G401.6 (cell line): ENCODE results near the gene PCBP3.
A peak's percentile ranks its signal among the peaks of the same experiment; 100 is the strongest.
"Not testable (repeated sequence)": the region's sequence is repeated elsewhere in the genome, so short reads cannot be mapped to it uniquely, and the experiment has no call there.

ENCODE experiments used
- FAIRE-seq: peaks from 2 replicates; lab custom pipeline; 2012; peaks lifted over from hg19 to GRCh38; lab: Jason Lieb, UNC

The PCBP3 gene

DNA sequence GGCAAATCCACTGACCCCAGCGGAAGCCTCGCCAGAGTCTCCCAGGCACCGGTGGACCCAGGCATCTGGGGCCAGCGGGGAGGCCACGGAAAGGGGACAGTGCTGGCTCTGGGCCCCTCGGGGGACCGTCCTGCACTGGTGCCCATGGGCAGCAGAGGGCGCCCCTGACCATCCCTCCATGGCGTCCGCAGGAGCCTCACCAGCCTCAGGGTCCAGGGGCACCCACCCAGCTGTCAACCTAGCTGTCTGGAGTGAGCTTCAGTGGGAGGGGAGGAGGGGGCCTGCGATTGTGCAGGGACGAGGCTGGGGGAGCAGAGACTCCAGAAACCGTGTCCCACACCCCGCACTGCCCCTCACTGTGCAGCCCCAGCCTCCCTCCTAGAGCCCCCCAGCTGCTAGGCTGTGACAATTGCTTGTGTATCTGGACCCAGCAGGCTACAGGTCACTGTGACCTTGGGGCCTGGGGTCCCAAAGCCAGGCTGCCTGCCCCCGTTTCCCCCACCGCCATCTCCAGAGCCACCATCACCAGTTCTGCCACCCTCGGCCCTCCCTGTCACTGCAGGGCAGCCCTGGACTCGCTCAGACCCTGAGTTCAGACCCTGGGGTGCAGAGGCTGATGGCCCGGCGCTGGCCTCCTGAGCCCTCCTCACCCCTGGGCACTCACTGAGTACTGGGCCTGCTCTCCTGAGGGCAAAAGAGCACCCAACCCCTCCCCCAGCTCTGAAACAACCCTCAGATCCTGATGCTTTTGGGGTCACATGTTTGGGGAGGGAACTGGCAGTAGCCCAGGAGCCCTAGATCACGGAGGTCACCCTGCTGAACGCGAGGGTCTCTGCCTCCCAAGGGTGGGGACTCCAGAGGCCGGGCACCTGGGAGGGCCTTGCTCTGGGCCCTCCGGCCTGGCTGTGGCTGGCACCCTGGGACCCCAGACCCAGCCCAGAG lies 327.4 kb downstream of the PCBP3 start:
- no peak for FAIRE-seq

DNA sequence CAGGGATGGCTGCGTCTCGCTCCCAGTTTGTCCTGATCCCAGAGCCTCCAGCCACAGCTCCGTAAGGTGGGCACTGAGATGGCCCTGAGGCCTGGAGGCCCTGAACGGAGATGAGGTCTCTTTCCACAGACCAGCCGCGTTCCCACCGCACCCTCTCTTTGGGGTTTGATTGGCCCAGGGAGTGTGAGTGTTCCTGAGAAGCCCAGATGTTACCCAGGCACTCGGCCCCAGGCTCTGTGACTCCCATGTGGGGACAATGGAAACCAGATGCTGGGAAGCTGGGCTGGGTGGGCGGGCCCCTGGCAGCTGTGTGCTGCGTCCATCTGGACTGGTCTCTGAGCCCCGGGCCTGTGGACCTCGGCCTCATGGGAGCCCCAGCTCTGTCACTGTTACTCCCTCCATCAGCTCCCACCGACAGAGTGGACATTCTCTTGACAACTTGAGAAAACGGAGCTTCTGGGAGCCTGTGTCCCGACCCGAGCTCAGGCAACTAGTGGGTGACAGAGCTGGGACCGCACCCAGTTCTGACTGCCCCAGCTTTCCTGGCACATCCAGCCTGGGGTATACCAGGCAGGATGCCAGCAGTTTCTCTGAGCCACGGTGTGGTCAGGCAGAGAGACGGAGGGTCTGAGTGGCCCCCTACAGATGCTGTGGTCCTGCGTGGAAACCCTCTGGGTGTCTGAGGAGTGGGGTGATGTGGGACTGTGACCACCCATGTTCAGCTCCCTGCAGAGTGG lies 328.3 kb downstream of the PCBP3 start:
- FAIRE-seq, result no peak

DNA sequence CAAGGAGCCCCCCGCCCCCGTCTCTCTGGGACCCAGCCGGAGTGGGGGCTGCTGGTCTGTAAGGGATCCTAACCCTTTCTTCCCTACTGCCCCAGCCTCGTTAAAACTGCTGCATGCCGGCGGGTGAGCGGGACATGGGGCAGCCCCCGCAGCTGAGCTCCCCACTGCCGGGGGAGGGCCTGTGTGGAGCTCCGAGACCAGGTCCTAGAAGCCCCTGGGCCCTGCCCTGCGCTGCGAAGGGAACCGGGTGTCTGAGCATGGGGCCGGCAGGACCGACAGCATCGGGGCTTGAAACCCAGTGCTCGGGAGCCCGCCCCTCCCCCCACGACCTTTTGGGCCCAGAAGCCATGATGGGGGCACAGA lies 328.8 kb downstream of the PCBP3 start:
- no peak for FAIRE-seq

DNA sequence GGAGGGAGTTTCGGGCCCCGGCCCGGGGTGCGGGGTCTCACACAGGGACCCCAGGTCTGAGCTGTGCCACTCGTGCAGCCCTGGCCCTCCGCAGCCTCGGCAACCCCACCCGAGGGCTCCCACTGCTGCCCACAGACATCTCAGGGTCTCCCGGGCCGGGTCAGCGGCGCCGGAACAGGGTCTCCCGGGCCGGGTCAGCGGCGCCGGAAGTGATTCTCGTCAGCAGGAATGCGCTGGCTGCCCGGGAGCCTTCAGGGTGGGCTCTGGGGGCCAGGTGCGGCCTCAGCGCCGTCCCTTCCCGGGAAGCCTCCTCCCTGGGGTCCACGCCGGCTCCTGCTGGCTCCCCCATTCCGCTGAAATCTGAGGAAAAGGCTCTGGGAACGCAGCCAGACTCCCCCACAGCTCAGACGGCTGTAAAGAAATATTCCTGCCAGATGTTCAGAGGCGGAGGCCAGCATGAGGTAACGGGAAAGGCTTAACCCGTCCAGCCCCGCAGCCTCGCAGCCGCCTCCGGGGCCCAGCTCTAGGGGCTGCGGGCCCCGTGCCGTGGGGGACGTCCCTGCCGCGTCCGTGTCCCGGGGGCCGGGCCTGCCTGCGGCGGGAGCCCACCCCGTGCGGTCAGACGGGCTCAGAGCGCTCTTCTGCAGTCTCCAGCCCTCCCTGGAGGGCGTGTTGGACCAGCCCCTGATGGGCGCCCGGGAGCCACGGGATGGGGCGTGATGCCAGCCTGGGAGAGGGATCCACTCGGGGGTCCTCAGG lies 329.4 kb downstream of the PCBP3 start:
- FAIRE-seq, result no peak

DNA sequence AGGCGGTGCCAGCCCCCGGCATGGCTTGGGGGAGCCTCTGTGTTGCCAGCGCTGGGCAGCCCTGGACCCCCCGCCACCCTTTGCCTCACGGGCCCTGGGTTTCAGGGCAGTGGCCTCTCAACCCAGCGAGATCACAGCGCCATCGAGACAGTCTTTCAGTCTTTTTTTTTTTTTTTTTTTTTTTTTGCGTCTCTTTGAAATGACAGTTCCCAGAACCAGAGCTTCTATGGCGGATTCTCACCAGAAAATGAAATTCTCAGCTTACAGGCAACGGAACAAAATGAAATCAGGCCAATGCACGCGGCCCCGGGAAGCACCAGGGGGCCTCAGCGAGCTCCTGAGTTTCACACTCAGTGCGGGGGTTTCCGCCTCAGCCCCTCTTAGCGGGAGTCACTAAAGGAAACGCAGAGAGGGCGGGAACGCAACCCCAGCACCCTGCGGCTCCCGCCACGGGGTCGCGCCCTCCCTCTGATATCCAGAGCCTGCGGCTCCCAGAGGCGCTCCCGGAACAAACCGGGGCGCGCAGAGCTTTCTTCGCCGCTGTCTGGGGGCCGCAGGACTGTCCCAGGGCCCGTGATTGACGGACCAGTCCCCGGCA lies 330.0 kb downstream of the PCBP3 start:
- FAIRE-seq, result no peak

DNA sequence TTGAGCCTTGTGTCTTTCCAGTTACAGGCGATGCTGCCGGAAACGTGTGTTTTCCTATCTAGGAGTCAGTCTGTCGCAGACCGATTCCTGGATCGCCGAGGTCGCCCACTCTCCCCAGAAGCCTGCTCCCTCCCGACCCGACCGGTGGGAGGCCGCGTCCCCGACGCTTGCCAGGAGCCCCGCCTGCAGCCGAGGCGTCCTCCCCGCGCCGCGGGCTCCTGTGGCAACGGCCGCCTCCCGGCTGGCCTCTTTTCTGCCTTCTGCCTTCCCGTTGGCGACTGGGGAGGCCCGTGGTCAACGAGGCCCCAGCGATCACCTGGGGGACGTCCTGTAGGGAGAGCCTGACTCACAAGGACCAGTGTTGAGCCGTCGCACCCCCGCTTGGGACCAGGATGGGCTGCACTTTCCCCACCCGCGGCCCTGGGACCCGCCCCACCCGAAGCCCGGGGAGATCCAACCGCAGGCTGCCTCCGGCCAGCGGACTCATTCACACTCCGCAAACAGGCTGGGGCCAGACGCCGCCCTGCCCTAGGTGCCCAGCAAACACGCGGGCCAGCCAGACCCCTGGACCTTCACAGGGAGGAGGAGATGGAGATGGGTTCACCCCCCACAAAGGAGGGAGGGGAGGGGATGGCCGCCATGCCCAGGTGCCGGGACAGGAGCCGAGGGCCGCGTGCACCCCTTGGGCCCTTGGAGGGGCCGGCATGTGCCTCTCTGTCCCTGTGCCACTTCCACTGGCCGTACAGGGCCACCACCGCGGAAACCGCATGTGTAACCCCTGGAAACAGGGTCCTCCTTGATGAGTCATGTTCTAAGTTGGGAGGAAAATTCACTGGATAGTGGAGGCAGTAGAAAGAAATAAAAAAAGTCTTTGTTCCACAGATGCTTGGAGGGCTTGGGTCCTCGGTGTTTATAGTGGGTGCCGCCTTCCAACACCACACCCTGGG lies 330.8 kb downstream of the PCBP3 start:
- FAIRE-seq, result no peak

DNA sequence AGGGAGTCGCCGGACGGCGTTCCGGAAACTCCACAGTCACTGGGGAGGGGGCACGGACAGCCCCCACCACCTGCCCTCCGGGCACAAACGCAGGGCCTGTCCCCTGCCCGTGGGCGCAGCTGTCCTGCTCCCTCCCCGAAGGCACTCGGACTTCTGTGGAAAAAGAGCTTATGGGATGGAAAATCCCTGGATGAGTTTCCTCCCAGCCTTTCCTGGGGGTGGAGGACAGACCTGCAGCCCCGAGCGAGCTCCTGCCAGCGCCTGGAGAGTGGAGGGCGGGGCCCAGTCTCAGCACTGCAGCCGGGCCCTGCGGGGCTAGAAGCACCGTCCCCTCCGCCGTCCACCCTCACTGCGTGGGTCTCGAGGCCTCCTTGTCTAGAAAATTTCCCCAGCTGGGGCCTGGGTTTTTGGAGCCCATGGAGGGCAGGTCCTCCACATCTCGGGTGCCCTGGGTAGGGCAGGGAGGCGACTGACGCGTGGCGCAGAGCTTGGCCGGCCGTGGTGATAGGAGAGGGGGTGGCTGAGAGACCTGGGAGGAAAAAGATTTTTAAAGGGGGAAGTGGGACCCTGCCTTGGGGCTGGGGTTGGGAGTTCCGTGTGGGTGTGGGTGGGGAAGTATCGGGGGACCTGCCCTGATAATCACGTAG lies 331.6 kb downstream of the PCBP3 start:
- FAIRE-seq, result no peak

DNA sequence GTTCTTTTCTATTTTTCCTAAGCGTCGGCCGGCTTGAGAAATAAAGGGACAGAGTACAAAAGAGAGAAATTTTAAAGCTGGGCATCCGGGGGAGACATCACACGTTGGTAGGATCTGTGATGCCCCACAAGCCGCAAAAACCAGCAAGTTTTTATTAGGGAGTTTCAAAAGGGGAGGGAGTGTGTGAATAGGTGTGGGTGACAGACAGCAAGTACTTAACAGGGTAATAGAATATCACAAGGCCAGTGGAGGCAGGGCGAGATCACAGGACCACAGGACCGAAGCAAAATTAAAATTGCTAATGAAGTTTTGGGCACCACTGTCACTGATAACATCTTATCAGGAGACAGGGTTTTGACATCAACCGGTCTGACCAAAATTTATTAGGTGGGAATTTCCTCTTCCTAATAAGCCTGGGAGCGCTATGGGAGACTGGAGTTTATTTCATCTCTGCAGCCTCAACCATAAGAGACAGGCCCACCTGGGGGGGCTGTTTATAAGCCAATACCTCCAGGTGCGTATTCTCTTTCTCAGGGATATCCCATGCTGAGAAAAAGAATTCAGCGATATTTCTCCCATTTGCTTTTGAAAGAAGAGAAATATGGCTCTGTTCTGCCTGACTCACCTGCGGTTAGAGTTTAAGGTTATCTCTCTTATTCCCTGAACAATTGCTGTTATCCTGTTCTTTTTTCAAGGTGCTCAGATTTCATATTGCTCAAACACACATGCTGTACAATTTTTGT lies 332.3 kb downstream of the PCBP3 start:
- FAIRE-seq, result not testable (repeated sequence)

DNA sequence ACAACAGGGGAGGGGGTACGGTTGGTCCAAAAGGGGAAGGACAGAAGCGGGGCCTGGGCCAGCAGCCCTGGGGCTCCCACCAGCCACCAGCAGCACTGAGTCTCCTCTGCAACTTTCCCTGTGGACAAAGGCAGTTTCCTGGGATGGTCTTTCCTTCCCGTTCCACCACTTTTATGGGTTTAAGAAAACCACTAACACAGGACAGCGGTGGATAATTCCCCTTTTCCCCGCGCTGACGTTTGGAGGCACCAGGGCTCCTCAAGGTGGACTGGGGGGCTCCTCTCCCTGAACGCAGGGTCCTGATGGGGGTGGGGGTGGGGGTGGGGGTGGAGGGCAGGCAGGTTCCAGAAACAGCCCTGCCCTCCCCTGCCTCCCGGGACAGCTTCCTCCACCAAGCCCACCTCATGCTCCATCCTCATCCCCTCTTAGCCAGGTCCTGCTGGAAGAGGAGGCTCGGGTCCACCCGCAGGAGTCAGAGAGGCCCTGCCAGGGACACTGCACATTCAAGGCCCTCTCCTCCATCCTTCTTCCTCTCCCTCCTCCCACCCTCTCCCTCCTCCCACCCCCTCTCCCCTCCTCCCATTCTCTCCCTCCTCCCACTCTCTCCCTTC lies 333.3 kb downstream of the PCBP3 start:
- FAIRE-seq, result no peak

DNA sequence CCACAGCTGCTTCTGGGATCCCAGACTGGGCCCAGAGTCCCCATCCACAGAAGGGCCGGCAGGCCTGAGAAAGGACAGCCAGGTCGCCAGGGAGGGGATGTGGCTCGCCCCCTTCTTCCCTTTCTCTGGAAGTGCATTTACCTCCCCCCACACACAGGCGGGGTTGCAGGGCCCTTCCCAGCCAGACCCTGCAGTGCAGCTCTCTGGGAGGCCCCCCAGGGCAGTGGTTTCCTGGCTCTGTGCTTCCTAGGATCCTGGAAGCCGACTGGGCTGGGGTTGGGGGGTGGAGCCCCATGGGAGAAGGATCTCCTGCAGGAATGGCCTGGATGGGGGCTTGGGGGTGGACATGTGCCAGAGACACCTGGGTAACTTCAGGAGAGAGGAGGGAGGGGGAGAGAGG lies 333.9 kb downstream of the PCBP3 start:
- FAIRE-seq, result no peak

DNA sequence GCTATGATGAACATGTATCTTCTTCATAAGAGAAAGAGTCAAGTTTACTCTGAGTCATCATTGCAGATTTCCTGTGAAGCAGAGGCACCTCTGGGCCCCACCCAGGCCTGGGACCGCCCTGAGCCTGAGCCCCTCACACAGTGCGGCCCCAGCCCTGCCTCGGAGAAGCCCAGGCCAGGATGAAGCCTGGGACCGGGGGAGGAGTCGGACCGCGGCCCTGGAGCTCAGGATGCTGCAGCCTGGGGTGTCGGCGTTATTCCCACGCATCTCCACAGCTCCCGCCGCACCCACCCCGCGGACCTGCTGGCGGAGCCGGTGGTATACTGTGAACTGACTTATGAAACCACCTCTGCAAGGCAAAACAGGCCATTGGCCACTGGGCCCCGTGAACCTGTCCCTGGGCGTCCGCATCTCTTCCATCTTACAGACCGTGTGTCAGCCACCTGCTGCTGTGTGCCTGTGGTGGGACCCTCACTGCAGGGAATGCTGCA lies 335.7 kb downstream of the PCBP3 start:
- no peak for FAIRE-seq

DNA sequence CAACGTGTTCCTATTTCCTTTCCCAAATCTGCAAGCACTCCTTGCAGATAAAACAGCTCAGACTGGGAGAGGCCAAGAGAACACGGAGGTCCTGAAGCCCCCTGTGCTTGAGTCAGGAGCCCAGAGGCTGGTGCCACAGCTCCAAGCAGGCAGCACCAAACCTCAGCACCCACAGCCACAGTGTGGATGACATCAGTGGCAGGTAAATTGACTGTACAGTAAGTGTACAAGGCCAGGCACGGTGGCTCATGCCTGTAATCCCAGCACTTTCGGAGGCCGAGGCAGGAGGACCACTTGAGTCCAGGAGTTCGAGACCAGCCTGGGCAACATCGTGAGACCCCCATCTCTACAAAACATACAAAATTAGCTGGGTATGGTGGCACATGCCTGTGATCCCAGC lies 336.1 kb downstream of the PCBP3 start:
- FAIRE-seq, result no peak

DNA sequence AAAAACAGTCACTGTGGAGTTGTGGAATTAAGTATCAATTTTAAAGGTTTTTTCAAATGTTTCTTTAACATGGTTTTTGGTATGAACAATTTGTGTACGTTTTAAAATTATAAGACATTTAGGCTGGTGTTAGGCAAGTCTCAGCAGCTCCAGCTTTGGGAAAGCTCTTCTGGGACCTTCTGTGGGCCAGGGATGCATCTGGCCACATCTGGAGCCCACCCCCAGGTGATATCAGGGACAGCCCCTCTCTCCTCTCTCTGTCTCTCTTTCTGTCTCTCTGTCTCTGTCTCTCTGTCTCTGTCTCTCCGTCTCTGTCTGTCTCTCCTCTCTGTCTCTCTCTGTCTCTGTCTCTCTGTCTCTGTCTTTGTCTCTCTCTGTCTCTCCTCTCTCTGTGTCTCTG lies 336.7 kb downstream of the PCBP3 start:
- no peak for FAIRE-seq

DNA sequence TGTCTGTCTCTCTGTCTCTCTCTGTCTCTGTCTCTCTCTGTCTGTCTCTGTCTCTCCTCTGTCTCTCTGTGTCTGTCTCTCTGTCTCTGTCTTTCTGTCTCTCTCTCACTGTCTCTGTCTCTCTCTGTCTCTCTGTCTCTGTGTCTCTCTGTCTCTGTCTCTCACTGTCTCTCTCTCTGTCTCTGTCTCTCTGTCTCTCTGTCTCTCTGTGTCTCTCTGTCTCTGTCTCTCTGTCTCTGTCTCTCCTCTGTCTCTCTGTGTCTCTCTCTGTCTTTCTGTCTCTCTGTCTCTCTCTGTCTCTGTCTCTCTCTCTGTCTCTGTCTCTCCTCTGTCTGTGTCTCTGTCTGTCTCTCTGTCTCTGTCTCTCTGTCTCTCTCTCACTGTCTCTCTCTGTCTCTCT lies 337.2 kb downstream of the PCBP3 start:
- no peak for FAIRE-seq

DNA sequence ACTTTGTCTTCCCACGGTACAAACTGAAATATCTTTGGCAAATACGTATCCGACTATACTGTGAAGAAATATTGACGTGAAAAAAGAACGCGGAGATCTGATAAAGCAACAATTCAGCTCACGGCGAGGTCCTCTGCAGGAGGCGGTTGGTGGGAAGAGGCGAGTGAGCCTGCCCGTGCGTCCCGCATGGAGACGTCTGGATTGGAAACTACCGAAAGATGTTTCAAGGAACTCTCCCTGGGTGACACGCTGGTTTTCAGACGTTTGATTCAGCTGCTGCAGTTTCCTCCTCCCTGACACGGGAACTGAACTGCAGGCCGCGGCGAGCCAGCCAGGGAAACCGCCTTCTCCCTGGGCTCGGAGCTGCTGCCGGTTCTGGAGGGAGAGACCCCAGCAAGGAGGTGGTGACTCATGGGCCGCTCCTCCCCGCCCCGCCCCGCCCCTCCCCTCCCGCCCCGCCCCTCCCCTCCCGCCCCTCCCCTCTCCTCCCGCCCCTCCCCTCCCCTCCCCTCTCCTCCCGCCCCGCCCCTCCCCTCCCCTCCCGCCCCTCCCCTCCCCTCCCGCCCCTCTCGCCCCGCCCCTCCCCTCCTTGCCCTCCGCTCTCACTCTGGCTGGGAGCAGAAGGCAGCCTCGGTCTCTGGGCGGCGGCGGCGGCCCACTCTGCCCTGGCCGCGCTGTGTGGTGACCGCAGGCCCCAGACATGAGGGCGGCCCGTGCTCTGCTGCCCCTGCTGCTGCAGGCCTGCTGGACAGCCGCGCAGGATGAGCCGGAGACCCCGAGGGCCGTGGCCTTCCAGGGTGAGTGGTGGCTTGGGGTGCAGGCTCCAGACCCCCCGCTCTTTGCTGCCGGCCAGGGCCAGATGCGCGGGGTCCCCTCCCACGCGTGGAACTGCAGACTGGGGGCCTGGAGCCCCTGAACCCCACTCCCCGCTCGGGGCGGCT lies 337.9 kb downstream of the PCBP3 start, which contains the start of gene COL6A1:
COL6A1 (plus strand) TSS at position 620 of the 941 bp plus-strand sequence; CDS start at position 701, 81 bp downstream.
- FAIRE-seq, result peak; percentile 66

DNA sequence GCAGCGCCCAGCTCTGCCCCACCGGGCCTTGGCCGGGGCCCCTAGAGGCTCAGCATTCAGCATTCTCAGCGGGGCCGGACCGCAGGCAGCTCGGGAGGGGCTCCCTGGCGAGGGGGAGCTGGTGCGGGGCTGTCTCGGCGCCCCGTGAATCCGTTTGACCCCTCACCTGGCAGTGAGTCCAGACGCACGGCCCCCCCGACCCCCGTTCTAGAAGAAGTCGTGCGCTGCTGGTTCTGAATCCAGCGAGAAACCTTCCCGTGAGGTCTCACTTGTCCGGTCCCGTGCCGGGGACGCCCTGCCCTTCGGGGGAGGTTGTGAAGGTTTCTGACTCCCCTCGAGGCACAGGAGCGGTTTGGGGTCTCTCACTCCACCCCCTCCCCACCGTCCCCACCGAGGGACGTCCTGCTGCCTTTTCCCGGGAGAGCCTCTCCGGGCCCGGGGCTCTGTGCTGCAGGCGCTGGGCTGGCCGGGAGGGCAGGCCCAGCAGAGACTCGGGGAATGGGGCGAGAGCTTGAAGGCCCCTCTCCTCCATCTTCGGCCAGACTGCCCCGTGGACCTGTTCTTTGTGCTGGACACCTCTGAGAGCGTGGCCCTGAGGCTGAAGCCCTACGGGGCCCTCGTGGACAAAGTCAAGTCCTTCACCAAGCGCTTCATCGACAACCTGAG lies 338.7 kb downstream of the PCBP3 start:
- FAIRE-seq, result no peak
